CD4-positive, CD25-positive, alpha-beta regulatory T cell (primary cell): ENCODE results near the gene HNRNPLL. TPM values are rescaled to one million over a fixed set of nuclear protein-coding genes. Genes with fewer than 3 reads are reported as not detected.

Source experiments
- ATAC-seq, 2 donors: fragments of 150-1000 bp; cut with Tn5 transposase; one replicate each; pipeline ENCODE4 v1.10.0; 2021; ENCODE audit warnings: low read depth in 2 of 2, moderate number of reproducible peaks in 2 of 2, moderate library complexity in 1 of 2
- DNase-seq, 3 donors: peaks; one replicate each; pipeline versions ENCODE4 v3.0.0 to v3.0.0-alpha.2; 2012 to 2022; ENCODE audit warnings: mixed read lengths in 1 of 3
- H3K27ac ChIP-seq: one replicate; pipeline ENCODE4 v1.7.0; 2013; ENCODE audit warnings: mild to moderate bottlenecking, low read length; ENCODE audit not compliant: insufficient read depth, poor library complexity, severe bottlenecking
- H3K27me3 ChIP-seq: one replicate; pipeline ENCODE4 v1.7.0; 2013; ENCODE audit warnings: low read length; ENCODE audit not compliant: control insufficient read depth, insufficient read depth
- H3K36me3 ChIP-seq: one replicate; pipeline ENCODE4 v1.7.0; 2013; ENCODE audit warnings: mild to moderate bottlenecking, low read length, moderate library complexity; ENCODE audit not compliant: control insufficient read depth, insufficient read depth
- H3K4me1 ChIP-seq: 2 replicates; pipeline ENCODE4 v1.7.0; 2013; ENCODE audit warnings: mild to moderate bottlenecking, low read length; ENCODE audit not compliant: insufficient read depth, control insufficient read depth, poor library complexity, severe bottlenecking
- H3K4me3 ChIP-seq: one replicate; pipeline ENCODE4 v1.7.0; 2013; ENCODE audit warnings: low read depth, mild to moderate bottlenecking, low read length, moderate library complexity
- H3K9me3 ChIP-seq, 2 experiments: 1 replicate in 1 of 2; 2 replicates in 1 of 2; pipeline ENCODE4 v1.7.0; 2013; ENCODE audit warnings: low read length in 2 of 2, mild to moderate bottlenecking in 1 of 2, moderate library complexity in 1 of 2; ENCODE audit not compliant: control insufficient read depth in 2 of 2
- H3K27ac Mint-ChIP-seq, 3 donors: one replicate each; pipeline ENCODE4 v1.8.0; 2020 to 2022; ENCODE audit warnings: mild to moderate bottlenecking in 3 of 3, mixed read lengths in 3 of 3, moderate library complexity in 2 of 3
- H3K27me3 Mint-ChIP-seq: one replicate; pipeline ENCODE4 v1.8.0; 2022; ENCODE audit warnings: mild to moderate bottlenecking, mixed read lengths
- H3K36me3 Mint-ChIP-seq: one replicate; pipeline ENCODE4 v1.8.0; 2020; ENCODE audit warnings: mixed read lengths
- H3K4me1 Mint-ChIP-seq, 4 donors: one replicate each; pipeline ENCODE4 v1.8.0; 2020 to 2022; ENCODE audit warnings: mixed read lengths in 4 of 4, mild to moderate bottlenecking in 1 of 4
- H3K4me3 Mint-ChIP-seq, 4 donors: one replicate each; pipeline ENCODE4 v1.8.0; 2020 to 2022; ENCODE audit warnings: mild to moderate bottlenecking in 4 of 4, mixed read lengths in 4 of 4, moderate library complexity in 3 of 4
- H3K9me3 Mint-ChIP-seq, 7 donors: one replicate each; pipeline ENCODE4 v1.8.0; 2020 to 2022; ENCODE audit warnings: mixed read lengths in 7 of 7, mild to moderate bottlenecking in 3 of 7, moderate library complexity in 2 of 7
- polyA plus RNA-seq, 4 donors: library from polyadenylated mRNA; unstranded; fragments of 300-500 nt; fragmentation: Illumina TruSeq; gene quantifications; one replicate each; pipeline ENCODE4 v1.2.3, GENCODE V29; 2021
- total RNA-seq: library from RNA; stranded (reverse); gene quantifications from one replicate; pipeline ENCODE4 v1.2.3, GENCODE V29; 2022

Gene HNRNPLL
- total and polyA plus RNA-seq, 5 donors from 2014 or later = 59.6 to 124 (median 73.0) TPM

GRCh38 chr2:38516526-38516925 lies 86.2 kb downstream of the HNRNPLL start:
- Histone ChIP-seq H3K4me3 (no peak overlapping the region), H3K27me3 (peaks cover 7% of the 10 kb centered on the region), H3K4me1 (no peaks in the 10 kb centered on the region), H3K9me3 (no peaks in the 10 kb centered on the region), H3K27ac (no peak overlapping the region), H3K36me3 (no peaks in the 10 kb centered on the region)
- Mint-ChIP-seq H3K27ac (no peak overlapping the region), H3K9me3 (no peaks in the 10 kb centered on the region), H3K4me3 (no peak overlapping the region), H3K4me1 (no peaks in the 10 kb centered on the region), H3K36me3 (no peaks in the 10 kb centered on the region), H3K27me3 (peaks cover 13% of the 10 kb centered on the region)
- ATAC-seq = no peak
- no peak for DNase-seq

DNA sequence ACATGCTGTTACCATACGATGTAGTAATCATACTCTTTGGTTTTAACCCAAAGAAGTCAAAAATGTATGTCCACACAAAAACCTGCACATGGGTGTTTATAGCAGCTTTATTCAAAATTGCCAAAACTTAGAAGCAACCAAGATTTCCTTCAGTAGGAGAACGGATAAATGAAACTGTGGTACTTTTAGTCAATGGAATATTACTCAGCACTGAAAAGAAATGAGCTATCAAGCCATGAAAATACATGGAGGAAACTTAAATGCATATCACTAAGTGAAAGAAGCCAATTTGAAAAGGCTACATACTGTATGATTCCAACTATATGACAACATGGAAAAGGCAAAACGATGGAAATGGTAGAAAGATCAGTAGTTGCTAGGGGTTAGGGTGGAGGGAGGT lies 86.6 kb downstream of the HNRNPLL start:
- no peak for ATAC-seq
- H3K36me3 ChIP-seq = no peaks in the 10 kb centered on the region
- Mint-ChIP-seq H3K4me3 (no peak overlapping the region), H3K9me3 (no peaks in the 10 kb centered on the region), H3K27me3 (peaks cover 13% of the 10 kb centered on the region), H3K4me1 (no peaks in the 10 kb centered on the region), H3K36me3 (no peaks in the 10 kb centered on the region), H3K27ac (no peak overlapping the region)
- no peaks in the 10 kb centered on the region for H3K9me3 ChIP-seq
- H3K27me3 ChIP-seq = peaks cover 7% of the 10 kb centered on the region
- no peak overlapping the region for H3K27ac ChIP-seq
- no peak for DNase-seq
- no peaks in the 10 kb centered on the region for H3K4me1 ChIP-seq
- no peak overlapping the region for H3K4me3 ChIP-seq

DNA sequence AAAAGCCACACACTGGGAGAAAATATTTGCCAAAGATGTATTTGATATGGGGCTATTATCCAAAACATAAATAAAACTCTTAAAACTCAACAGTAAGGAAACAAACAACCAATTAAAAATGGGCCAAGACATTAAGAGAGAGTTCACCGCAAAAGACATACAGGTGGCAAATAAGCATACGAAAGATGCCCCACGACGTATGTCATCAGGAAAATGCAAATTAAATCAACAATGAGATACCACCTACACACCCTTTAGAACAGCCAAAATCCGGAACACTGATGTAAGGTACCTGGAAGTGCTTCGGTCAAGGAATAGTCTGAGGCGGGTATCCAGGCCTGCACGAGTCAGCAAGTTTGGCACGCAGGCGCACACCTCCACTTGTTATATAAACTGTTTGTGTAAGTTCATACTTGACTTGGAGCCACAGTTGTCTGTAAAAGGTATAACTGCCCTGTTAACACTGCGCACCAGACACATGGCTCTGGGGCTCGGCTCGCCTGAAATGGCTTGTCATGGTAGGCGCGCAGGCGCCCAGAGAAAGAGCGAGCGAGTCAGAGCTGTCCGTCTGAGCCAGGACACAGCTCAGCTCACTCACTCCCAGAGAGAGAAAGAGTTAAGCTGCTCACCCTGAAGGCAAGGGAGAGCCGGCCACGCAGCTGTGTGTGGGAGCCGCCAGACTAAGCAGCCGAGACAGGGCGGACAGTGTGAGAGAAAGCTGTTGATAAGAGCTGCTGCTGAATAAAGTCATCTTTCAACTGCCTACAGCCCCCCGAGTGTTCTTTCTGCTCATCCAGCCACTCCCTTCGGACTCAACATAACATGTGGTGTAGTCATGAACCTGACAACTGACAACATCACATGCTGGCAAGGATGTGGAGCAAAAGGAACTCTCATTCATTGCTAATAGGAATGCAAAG lies 87.3 kb downstream of the HNRNPLL start:
- Histone ChIP-seq H3K4me3 (no peak overlapping the region), H3K27me3 (peaks cover 9% of the 10 kb centered on the region), H3K27ac (no peak overlapping the region), H3K36me3 (no peaks in the 10 kb centered on the region), H3K4me1 (no peaks in the 10 kb centered on the region), H3K9me3 (no peaks in the 10 kb centered on the region)
- Mint-ChIP-seq H3K27ac (peak overlapping the region in 1 of 3 donors; percentile 47), H3K4me1 (no peaks in the 10 kb centered on the region), H3K27me3 (peaks cover 8% of the 10 kb centered on the region), H3K36me3 (no peaks in the 10 kb centered on the region), H3K9me3 (no peaks in the 10 kb centered on the region), H3K4me3 (no peak overlapping the region)
- DNase-seq (no peak), ATAC-seq (no peak)

DNA sequence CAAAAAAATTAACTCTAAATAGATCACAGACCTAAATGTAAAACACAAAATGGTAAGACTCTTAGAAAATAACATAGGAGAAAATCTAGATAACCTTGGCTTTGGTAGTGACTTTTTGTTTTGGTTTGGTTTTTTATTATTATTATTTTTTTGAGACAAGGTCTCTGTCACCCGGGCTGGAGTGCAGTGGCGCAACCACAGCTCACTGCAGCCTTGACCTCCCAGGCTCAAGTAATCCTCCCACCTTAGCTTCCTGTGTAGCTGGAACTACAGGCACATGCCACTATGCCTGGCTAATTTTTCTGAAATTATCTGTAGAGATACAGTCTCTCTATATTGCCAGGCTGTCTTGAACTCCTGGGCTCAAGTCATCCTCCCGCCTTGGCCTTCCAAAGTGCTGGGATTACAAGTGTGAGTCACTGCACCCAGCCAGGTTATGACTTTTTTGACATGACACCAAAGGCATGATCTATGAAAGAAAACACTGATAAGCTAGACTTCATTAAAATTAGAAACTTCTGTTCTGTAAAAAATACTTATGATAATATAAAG lies 88.0 kb downstream of the HNRNPLL start:
- peak overlapping the region in 1 of 3 donors; percentile 47 for H3K27ac Mint-ChIP-seq
- H3K4me1 ChIP-seq = no peaks in the 10 kb centered on the region
- H3K27ac ChIP-seq = no peak overlapping the region
- H3K36me3 Mint-ChIP-seq = no peaks in the 10 kb centered on the region
- no peaks in the 10 kb centered on the region for H3K9me3 ChIP-seq
- ATAC-seq = no peak
- no peaks in the 10 kb centered on the region for H3K4me1 Mint-ChIP-seq
- peaks cover 8% of the 10 kb centered on the region for H3K27me3 Mint-ChIP-seq
- no peak overlapping the region for H3K4me3 Mint-ChIP-seq
- no peaks in the 10 kb centered on the region for H3K9me3 Mint-ChIP-seq
- no peaks in the 10 kb centered on the region for H3K36me3 ChIP-seq
- H3K27me3 ChIP-seq = peaks cover 7% of the 10 kb centered on the region
- DNase-seq = no peak
- H3K4me3 ChIP-seq = no peak overlapping the region

DNA sequence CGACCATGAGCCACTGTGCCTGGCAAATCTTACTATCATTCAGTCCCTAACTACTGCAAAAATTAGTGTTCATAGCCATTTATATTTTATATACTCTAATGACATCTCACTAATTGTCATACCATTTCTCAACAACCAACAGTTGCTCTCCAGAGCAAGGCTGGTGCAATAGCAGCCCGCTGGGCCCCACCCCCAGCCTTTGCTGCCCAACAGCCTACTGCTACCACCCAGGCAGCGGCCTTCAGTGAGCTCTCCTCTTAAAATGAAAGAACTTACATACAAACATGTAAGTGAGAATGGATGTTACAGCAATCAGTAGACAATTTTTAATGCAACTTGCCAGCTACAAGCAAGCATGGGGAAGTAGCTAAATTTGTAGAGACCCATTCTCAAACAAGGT lies 90.5 kb downstream of the HNRNPLL start:
- H3K27ac Mint-ChIP-seq = no peak overlapping the region
- no peaks in the 10 kb centered on the region for H3K36me3 Mint-ChIP-seq
- no peaks in the 10 kb centered on the region for H3K9me3 Mint-ChIP-seq
- Histone ChIP-seq H3K27me3 (peaks cover 5% of the 10 kb centered on the region), H3K4me1 (peaks cover 5% of the 10 kb centered on the region), H3K36me3 (no peaks in the 10 kb centered on the region), H3K4me3 (no peak overlapping the region), H3K9me3 (no peaks in the 10 kb centered on the region), H3K27ac (no peak overlapping the region)
- peaks cover 0 to 6% (median 5%) of the 10 kb centered on the region in 4 donors for H3K4me1 Mint-ChIP-seq
- no peak for ATAC-seq
- peaks cover 15% of the 10 kb centered on the region for H3K27me3 Mint-ChIP-seq
- H3K4me3 Mint-ChIP-seq = no peak overlapping the region
- DNase-seq = no peak

Other genes with a start within 250 kb of the HNRNPLL start
- gene ATL2, start 225.7 kb downstream of the HNRNPLL start, total RNA-seq = 60.9 TPM
- 10 to 100 TPM; 16.0 to 34.0 (median 22.2) TPM for gene ATL2, start 225.7 kb downstream of the HNRNPLL start, polyA plus RNA-seq
- 46.8 TPM for gene GALM, start 63.2 kb upstream of the HNRNPLL start, total RNA-seq
- gene GALM, start 63.2 kb upstream of the HNRNPLL start, polyA plus RNA-seq = 10 to 100 TPM; 47.5 to 75.2 (median 51.4) TPM
- 584 TPM for gene SRSF7, start 148.4 kb upstream of the HNRNPLL start, total RNA-seq
- 100 to 1,000 TPM; 186 to 278 (median 203) TPM for gene SRSF7, start 148.4 kb upstream of the HNRNPLL start, polyA plus RNA-seq
- gene GEMIN6, start 175.3 kb upstream of the HNRNPLL start, total RNA-seq = 5.1 TPM
- gene GEMIN6, start 175.3 kb upstream of the HNRNPLL start, polyA plus RNA-seq = 10 to 100 TPM; 13.4 to 20.6 (median 15.3) TPM